Upper lobe of left lung (tissue), 4 donors: ENCODE data around the gene ELN.

ENCODE experiments used
- POLR2A ChIP-seq, 4 donors: fragments of 450-650 bp; IDR thresholded peaks; one replicate each; pipeline ENCODE4 v1.5.1; 2016 to 2017; ENCODE audit warnings: antibody characterized with exemption in 4 of 4, mild to moderate bottlenecking in 2 of 4
- POLR2AphosphoS5 ChIP-seq, 2 donors: sonication (generic); formaldehyde crosslinking; IDR thresholded peaks; one replicate each; pipeline ENCODE4 v1.5.1; 2017; ENCODE audit warnings: antibody characterized with exemption in 2 of 2

- TF ChIP-seq POLR2A (IDR thresholded peaks at IDR 0.05) (no peak), POLR2AphosphoS5 (IDR thresholded peaks at IDR 0.05) (no peak)
Measured at GRCh38 chr7:73988197-73988596, 39.8 kb upstream of the ELN start.
